GM21723 (cell line): Measurements from ENCODE around the gene FAM3D.
A peak's percentile ranks its signal among the peaks of the same experiment; 100 is the strongest.

ENCODE experiments used
- ATAC-seq: cut with Tn5 transposase; IDR thresholded peaks from one replicate; pipeline ENCODE4 v1.9.1; 2021; ENCODE audit warnings: mild to moderate bottlenecking, moderate library complexity; ENCODE audit not compliant: unreplicated experiment

FAM3D gene

GRCh38 chr3:58657571-58658141 is 8.9 kb downstream of the FAM3D start:
- no peak for ATAC-seq

DNA sequence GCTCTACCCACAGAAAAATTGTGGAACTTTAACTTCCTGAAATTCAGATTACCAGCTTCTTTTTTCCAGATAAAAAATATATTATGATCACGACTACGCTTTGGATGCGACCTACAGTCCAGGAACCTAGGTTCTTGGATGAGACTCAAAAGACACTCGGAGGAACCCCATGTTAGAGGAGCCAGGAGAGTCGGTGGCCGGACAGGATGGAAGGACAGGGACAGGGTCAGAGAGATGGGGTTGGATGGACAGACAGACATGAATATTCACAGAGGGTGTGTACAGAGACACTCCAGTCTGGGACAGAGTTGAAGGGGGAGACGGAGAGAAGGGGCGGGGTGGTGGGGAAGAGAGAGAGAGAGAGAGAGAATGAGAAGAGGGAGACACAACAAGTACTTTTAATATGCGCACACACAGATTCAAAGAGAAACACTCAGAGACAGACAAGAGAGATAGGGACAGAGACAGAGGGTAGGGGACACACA is 9.5 kb downstream of the FAM3D start:
- ATAC-seq, result no peak

GRCh38 chr3:58656631-58657030 is 9.9 kb downstream of the FAM3D start:
- no peak for ATAC-seq

- ATAC-seq, result no peak
Observed at GRCh38 chr3:58654466-58654865, 12.1 kb downstream of the FAM3D start.

DNA sequence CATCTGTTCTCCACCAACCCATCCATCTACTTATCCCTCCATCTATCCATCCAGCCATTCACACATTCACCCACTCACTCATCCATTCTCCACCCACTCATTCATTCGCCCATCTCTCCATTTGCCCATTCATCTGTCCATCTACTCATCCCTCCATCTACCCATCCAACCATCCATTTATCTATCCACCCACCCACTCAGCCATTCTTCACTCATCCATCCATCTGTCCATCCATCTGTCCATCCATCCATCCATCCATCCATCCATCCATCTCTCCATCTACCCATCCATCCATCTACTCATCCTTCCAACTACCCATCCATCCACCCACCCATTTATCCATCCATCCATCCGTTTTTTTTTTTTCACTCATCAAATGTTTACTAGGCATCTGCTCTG is 13.9 kb downstream of the FAM3D start:
- ATAC-seq, result no peak

GRCh38 chr3:58651276-58651675 is 15.3 kb downstream of the FAM3D start:
- no peak for ATAC-seq

DNA sequence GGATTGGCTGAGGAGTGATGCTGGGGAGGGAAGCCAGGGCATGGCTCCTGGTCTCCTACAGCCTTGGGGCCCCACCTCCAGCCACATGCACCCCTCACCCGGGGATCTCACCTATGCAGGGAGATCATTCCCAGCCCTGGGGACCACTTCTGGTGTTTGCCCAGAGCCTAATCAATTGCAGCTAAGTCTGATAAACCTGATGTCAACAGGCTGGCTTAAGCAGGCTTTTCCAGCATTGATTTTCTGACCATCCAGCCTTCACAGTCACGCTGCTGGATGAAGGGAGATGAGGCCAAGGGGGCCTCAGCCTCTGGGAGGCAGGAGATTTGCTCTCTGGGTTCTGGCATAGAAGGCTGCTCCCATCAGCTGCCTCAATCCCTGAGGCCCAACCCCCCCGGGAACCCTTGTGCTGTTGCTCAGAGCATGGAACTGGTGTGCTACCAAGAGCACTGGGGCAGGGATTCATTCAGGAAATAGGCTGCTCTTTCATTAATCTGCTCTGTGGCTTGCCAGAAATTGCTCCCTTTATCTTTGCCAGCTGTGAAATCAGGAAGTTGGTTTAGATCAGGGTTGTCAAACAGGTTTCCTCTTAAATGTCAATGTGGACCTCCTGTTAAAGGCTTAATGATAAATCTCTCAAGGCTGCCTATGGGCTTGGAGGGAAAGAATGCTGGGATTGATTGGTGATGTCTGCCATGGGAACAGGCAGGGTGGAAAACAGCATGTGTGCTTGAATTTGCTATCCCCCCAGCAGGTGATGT is 19.0 kb downstream of the FAM3D start:
- ATAC-seq, result no peak

- ATAC-seq, result no peak
Observed at GRCh38 chr3:58646503-58646902, 20.1 kb downstream of the FAM3D start.

- no peak for ATAC-seq
Observed at GRCh38 chr3:58645726-58646125, 20.8 kb downstream of the FAM3D start.

DNA sequence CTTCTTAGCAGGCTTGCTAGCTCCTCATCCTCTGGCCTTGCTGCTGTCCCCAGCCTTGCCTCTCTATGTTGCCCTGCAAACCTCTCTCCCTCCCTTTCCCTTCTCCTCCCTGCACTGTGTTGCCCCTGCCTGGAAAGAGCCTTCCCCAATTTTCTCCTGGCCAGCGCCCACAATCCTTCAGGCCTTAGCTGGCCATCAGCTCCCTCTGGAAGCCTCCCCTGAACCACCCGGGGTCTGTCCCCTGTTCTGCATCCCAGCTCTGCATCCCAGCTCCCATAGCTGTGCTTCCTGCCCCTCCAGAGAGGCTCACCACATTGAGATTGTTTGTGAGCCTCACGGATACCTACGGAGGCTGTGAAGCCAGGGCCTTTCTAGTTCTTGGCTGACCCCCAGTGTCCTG is 23.7 kb downstream of the FAM3D start:
- ATAC-seq, result no peak

DNA sequence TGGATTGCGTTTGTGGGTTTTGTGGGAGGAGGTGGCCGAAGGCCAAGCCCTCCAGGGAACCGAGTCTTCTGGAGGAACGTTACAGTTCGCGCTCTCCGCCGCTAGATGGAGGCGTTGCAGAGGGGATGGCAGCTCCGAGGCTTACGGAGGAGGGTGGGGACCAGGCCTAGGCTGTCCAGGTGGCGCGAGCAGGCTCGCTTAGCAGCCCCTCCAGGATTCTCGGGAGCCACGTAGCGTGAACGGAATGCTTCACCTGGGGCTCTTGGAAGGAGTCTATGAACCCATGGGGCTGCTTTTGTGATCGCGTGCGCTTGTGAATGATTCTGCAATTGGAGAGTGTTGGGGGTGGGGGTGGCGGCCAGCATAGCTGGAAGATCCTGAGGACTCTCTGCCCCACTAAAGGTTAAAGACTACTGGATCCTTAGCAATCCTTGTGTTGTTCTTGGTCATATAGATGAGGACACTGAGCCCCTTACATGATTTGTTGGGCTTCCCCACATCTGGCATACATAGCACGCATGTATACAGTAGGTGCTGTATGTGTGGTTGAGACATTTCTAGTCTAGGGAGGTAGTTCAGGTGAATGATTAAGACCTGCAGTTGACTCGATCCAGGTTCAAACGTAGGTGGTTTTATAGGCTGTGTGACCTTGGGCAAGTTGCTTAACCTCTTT is 25.7 kb downstream of the FAM3D start:
- ATAC-seq, result peak; percentile 89

- no peak for ATAC-seq
Observed at GRCh38 chr3:58639842-58640241, 26.7 kb downstream of the FAM3D start.

DNA sequence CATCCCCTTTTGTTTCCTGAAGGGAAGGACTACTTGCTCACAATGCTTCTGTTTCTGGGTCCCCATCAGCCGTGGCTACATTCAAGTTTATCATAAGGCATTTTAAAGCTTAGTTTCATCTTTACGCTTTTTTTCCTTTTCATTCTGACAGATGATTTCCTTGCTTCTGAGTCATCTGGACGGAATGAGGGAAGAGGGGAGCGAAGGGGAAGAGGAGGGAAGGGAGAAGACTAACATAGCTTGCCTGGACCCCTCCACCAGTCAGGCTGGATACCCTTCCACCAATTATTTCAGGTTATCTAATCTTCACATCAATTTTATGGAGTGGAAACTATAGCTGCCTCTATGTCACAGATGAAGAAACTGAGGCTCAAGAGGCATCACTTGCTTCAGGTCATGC is 27.6 kb downstream of the FAM3D start:
- no peak for ATAC-seq

GRCh38 chr3:58638591-58638990 is 28.0 kb downstream of the FAM3D start:
- no peak for ATAC-seq

- no peak for ATAC-seq
Observed at GRCh38 chr3:58637509-58637908, 29.1 kb downstream of the FAM3D start.

DNA sequence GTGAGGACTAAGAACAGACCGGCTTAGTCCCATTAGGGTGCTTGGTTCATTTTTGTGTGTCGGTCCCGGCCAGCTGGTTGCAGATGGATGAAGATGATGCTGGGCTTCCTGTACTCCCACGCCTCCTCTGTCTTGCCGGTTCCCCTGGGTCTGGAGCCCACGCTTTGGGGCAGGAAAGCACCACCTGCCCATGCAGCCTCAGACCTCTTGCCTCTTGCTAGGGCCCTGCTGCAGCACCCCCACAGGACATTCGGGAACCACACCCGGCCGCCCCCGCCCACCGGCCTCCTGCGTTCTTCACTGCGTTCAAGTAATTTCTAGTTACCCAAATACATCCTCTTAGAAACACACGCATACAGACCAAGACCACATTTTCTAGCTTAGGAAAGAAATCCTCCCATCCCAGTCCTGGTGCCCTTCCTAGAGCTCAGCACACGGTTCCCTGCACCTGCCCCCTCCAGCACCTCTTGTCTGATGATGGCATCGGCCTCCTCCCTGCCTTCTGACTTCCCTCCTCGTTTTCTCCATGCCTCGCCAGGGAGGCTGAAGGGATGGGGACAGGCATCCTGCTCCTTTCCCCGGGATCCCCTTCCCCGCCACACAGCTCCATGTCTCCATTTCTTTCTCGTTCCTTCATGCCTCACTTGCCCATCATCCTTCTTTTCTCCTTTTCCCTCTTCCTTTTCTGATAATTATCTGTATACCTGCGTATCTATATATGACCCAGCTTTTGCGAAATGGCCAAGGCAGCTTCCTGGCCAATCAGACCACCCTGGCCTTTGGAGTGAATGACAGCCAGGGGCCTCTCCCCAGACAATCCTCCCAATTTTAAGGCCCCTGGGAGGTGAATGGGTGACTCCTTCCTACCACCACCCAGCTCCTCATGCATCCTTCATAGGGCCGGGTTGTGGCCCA is 30.9 kb downstream of the FAM3D start:
- peak; percentile 54 for ATAC-seq

GRCh38 chr3:58633157-58633865 is 33.3 kb downstream of the FAM3D start:
- ATAC-seq, result no peak

DNA sequence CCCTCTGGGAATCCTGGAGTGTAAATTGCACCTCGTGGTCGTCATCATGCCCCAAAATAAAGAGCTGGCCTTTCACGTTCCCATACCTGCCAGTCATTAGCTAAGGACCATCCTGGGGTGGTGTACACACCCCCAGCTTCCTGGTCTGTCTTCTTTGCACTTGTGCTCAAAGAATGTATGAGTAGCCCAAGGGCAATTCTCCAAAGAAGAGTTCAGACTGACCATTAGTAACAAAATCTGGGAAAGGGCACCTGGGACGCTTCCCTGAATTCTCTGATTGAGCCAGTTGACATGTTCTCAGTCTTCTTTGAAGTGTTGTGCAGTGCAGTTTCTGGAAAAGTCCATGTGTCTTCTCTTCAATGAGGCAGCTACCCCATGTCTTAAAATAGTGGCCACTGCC is 34.8 kb downstream of the FAM3D start:
- ATAC-seq, result no peak

GRCh38 chr3:58630710-58631092 is 35.9 kb downstream of the FAM3D start:
- ATAC-seq, result no peak

DNA sequence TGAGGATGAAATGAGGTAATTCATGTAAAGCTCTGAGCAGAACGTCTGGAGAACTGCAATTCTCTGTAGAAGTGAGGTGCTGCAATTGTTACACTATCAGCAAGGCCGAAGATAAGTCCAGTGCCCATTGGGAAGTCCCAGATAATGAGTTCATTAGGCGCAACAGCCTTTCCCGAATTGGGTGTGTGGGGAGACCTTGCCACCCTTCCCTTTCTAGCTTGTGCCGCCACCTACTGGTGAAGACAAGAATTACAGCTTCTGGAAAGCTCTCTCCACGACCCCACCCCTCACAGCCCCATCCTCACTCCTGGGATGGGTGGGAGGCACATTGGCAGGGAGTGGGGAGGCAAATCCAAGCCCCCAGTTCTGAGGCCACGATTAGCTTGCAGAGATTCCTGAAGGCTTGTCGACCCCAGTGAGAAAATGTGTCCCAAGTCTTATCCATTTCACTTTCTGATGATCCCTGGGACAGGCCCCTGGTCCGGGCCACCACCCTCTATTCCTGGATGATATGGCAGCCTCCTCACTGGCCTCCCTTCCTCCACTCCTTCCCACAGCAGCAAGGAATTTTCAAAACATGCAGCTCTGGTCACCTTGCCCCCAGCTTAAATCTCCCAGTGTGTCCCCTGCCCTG is 36.4 kb downstream of the FAM3D start:
- ATAC-seq, result no peak
